ENCODE results near the gene ARHGAP10. TPM values are rescaled to one million over a fixed set of nuclear protein-coding genes. Genes with fewer than 3 reads are reported as not detected.

The ARHGAP10 gene
- total RNA-seq, 2 donors from 2014 or later: 30.3 to 69.6 TPM

- intact Hi-C loops (cut with DNase I): no loop called here
- Histone ChIP-seq H3K36me3 (no peaks in the 10 kb centered on the region), H3K4me1 (replicated peaks) (no peaks in the 10 kb centered on the region), H3K27me3 (replicated peaks; ENCODE audit: insufficient read depth) (no peaks in the 10 kb centered on the region), H3K4me3 (no peak overlapping the region), H3K9me3 (no peaks in the 10 kb centered on the region), H3K27ac (no peak overlapping the region)
- peak; percentile 23 for DNase-seq (ENCODE audit: low spot score)
- 37% methylated on average over 3 of the region's 3 CpGs for WGBS
- TF ChIP-seq, protein P1, sequence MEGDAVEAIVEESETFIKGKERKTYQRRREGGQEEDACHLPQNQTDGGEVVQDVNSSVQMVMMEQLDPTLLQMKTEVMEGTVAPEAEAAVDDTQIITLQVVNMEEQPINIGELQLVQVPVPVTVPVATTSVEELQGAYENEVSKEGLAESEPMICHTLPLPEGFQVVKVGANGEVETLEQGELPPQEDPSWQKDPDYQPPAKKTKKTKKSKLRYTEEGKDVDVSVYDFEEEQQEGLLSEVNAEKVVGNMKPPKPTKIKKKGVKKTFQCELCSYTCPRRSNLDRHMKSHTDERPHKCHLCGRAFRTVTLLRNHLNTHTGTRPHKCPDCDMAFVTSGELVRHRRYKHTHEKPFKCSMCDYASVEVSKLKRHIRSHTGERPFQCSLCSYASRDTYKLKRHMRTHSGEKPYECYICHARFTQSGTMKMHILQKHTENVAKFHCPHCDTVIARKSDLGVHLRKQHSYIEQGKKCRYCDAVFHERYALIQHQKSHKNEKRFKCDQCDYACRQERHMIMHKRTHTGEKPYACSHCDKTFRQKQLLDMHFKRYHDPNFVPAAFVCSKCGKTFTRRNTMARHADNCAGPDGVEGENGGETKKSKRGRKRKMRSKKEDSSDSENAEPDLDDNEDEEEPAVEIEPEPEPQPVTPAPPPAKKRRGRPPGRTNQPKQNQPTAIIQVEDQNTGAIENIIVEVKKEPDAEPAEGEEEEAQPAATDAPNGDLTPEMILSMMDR (IDR thresholded peaks at IDR 0.05): no peak
- TF ChIP-seq POLR2AphosphoS5 (IDR thresholded peaks at IDR 0.05): no peak
- no peak for TF ChIP-seq POLR2A (IDR thresholded peaks at IDR 0.05)
Measured at GRCh38 chr4:147965056-147965455, 233.2 kb downstream of the ARHGAP10 start.

GRCh38 chr4:147965873-147966272 is 234.0 kb downstream of the ARHGAP10 start:
- Histone ChIP-seq H3K27me3 (replicated peaks; ENCODE audit: insufficient read depth) (no peaks in the 10 kb centered on the region), H3K4me1 (replicated peaks) (no peaks in the 10 kb centered on the region), H3K9me3 (no peaks in the 10 kb centered on the region), H3K36me3 (no peaks in the 10 kb centered on the region), H3K27ac (no peak overlapping the region), H3K4me3 (no peak overlapping the region)
- 95% methylated on average over 1 of the region's 1 CpG for WGBS
- intact Hi-C loops (cut with DNase I): no loop called here
- TF ChIP-seq POLR2AphosphoS5 (IDR thresholded peaks at IDR 0.05) (no peak), POLR2A (IDR thresholded peaks at IDR 0.05) (no peak)
- TF ChIP-seq, protein P1 (IDR thresholded peaks at IDR 0.05): no peak
- DNase-seq (ENCODE audit: low spot score): no peak

GRCh38 chr4:147968641-147969040 is 236.8 kb downstream of the ARHGAP10 start:
- TF ChIP-seq POLR2AphosphoS5 (IDR thresholded peaks at IDR 0.05) (no peak), POLR2A (IDR thresholded peaks at IDR 0.05) (no peak)
- TF ChIP-seq, protein P1 (IDR thresholded peaks at IDR 0.05): no peak
- WGBS: 75% methylated on average over 5 of the region's 5 CpGs
- Histone ChIP-seq H3K27me3 (replicated peaks; ENCODE audit: insufficient read depth) (no peaks in the 10 kb centered on the region), H3K4me1 (replicated peaks) (no peaks in the 10 kb centered on the region), H3K9me3 (no peaks in the 10 kb centered on the region), H3K27ac (no peak overlapping the region), H3K4me3 (no peak overlapping the region), H3K36me3 (no peaks in the 10 kb centered on the region)
- intact Hi-C loops (cut with DNase I): no loop called here
- DNase-seq (ENCODE audit: low spot score): no peak

- H3K4me3 ChIP-seq: no peak overlapping the region
- DNase-seq (ENCODE audit: low spot score): no peak
- H3K27me3 ChIP-seq (replicated peaks; ENCODE audit: insufficient read depth): no peaks in the 10 kb centered on the region
- H3K4me1 ChIP-seq (replicated peaks): no peaks in the 10 kb centered on the region
- intact Hi-C loops (cut with DNase I): no loop called here
- no peaks in the 10 kb centered on the region for H3K36me3 ChIP-seq
- 56% methylated on average over 11 of the region's 11 CpGs for WGBS
- TF ChIP-seq POLR2A (IDR thresholded peaks at IDR 0.05) (no peak), POLR2AphosphoS5 (IDR thresholded peaks at IDR 0.05) (no peak)
- TF ChIP-seq, protein P1 (IDR thresholded peaks at IDR 0.05): no peak
- H3K27ac ChIP-seq: no peak overlapping the region
- H3K9me3 ChIP-seq: no peaks in the 10 kb centered on the region
Measured at GRCh38 chr4:147969573-147970385, 237.9 kb downstream of the ARHGAP10 start.

DNA sequence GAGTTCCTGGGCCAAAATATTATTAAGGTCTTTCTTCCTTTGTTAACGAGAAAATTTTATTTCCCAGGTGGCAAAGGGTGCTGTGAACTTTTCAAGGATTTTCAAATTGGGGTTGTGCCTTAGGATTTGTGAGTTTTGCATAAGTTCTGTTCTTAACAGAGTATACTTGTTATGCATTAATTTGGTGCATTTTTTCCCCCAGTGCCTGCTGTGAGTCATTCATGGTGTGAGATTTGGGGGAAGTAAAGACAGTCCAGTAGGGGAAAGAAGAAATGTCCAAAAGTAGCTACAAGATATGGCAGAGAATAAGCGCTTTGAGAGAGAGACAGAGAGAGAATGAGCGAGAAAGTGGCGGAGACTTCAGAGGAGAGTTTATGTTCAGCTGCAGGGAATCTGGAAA is 239.2 kb downstream of the ARHGAP10 start:
- no peaks in the 10 kb centered on the region for H3K4me1 ChIP-seq (replicated peaks)
- TF ChIP-seq POLR2A (IDR thresholded peaks at IDR 0.05) (no peak), POLR2AphosphoS5 (IDR thresholded peaks at IDR 0.05) (no peak)
- TF ChIP-seq, protein P1 (IDR thresholded peaks at IDR 0.05): no peak
- no peaks in the 10 kb centered on the region for H3K27me3 ChIP-seq (replicated peaks; ENCODE audit: insufficient read depth)
- H3K36me3 ChIP-seq: no peaks in the 10 kb centered on the region
- no peak for DNase-seq (ENCODE audit: low spot score)
- H3K27ac ChIP-seq: no peak overlapping the region
- H3K4me3 ChIP-seq: no peak overlapping the region
- intact Hi-C loops (cut with DNase I): no loop called here
- no peaks in the 10 kb centered on the region for H3K9me3 ChIP-seq
- WGBS: 67% methylated on average over 4 of the region's 4 CpGs

Data from prostate gland (tissue), 2 donors.